Subcutaneous adipose tissue (tissue), 4 donors: ENCODE measurements around the gene PLCB1. TPM values are rescaled to one million over a fixed set of nuclear protein-coding genes. Genes with fewer than 3 reads are reported as not detected.

Source experiments
- CTCF ChIP-seq: fragments of 450-650 bp; IDR thresholded peaks from one replicate; pipeline ENCODE4 v1.5.1; 2016; ENCODE audit warnings: low read depth, mild to moderate bottlenecking, control low read depth, antibody characterized with exemption, moderate library complexity
- total RNA-seq, 4 donors: library from RNA; depleted of rRNA; stranded (reverse); fragments of >200 nt; gene quantifications; one replicate each; pipeline ENCODE4 v1.1.0, GENCODE V29; 2016

The PLCB1 gene
- total RNA-seq, 4 donors from 2014 or later: 14.1 to 26.7 (median 18.4) TPM

- no peak for TF ChIP-seq CTCF
Measured at GRCh38 chr20:8215361-8215781, 83.3 kb downstream of the PLCB1 start.

- no peak for TF ChIP-seq CTCF
Measured at GRCh38 chr20:8216375-8217200, 84.5 kb downstream of the PLCB1 start.

- TF ChIP-seq CTCF: no peak
Measured at GRCh38 chr20:8218861-8219260, 86.8 kb downstream of the PLCB1 start.

GRCh38 chr20:8219403-8219802, 87.3 kb downstream of the PLCB1 start:
- TF ChIP-seq CTCF: no peak

GRCh38 chr20:8220716-8221115, 88.7 kb downstream of the PLCB1 start:
- no peak for TF ChIP-seq CTCF

GRCh38 chr20:8221887-8222419, 89.9 kb downstream of the PLCB1 start:
- no peak for TF ChIP-seq CTCF

- no peak for TF ChIP-seq CTCF
Measured at GRCh38 chr20:8223091-8223870, 91.2 kb downstream of the PLCB1 start.
